ENCODE data around the gene MVD. TPM values are rescaled to one million over a fixed set of nuclear protein-coding genes. Genes with fewer than 3 reads are reported as not detected.

Gene MVD, protein sequence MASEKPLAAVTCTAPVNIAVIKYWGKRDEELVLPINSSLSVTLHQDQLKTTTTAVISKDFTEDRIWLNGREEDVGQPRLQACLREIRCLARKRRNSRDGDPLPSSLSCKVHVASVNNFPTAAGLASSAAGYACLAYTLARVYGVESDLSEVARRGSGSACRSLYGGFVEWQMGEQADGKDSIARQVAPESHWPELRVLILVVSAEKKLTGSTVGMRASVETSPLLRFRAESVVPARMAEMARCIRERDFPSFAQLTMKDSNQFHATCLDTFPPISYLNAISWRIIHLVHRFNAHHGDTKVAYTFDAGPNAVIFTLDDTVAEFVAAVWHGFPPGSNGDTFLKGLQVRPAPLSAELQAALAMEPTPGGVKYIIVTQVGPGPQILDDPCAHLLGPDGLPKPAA
- 100 to 1,000 TPM in 1 of 4 donors, 10 to 100 TPM in 3; 52.7 to 134 (median 71.4) TPM for total RNA-seq

DNA sequence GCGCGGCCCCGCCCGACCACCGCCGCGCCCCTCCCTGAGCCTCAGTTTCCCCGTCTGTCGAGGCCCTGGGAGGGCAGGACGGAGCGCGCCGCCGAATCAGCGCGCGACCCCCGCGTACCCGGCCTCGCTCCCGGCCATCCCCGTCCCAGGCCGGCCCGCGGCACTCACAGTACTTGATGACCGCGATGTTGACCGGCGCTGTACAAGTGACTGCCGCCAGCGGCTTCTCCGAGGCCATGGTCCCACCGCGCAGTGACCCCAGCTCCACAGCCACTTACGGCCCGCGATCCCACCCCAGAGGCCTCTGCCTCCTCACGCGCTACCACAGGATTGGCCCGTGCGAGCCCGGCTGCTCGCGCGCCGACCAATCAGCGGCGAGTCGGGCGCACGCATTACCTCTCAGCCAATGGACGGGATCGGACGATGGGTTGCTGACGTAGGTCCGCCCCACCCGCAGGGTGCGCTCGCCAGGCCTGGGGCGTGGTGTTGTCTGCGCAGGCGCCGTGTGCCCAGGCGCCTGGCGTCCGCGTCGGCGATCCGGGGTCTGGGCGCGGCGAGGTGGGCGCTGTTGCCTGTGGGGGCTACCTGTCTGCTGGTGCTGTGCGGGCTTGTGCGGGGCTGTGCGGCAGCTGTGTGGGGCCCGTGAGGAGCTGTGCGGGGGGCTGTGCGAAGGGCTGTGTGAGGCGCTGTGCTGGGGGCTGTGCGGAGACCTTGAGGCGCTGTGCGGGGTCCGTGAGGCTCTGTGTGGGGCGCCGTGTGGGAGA, at the start of gene MVD:
MVD (minus strand) TSS at position 249 of the 764 bp plus-strand sequence; CDS start at position 238, 11 bp downstream.
- peaks cover 6 to 39% (median 12%) of the 10 kb centered on the region in 3 donors for H3K4me1 ChIP-seq
- DNase-seq = peak; percentile 84
- 0% methylated on average over 15 of the region's 88 CpGs; no CpG with 5 or more reads in 1 of the 2 donors for WGBS, 2 donors
- H3K9me3 ChIP-seq = no peaks in the 10 kb centered on the region
- no peaks in the 10 kb centered on the region for H3K27me3 ChIP-seq
- H3K27ac ChIP-seq = peak within 1 kb of the TSS; percentile 89 to 97 (median 94)
- intact Hi-C loops (cut with DNase I) = no loop called here
- peaks cover 0 to 24% (median 3%) of the 10 kb centered on the region in 3 donors for H3K36me3 ChIP-seq
- peak in 3 of 4 donors; percentile 83 to 94 (median 90) for TF ChIP-seq POLR2A (IDR thresholded peaks at IDR 0.05)
- TF ChIP-seq, protein P1, sequence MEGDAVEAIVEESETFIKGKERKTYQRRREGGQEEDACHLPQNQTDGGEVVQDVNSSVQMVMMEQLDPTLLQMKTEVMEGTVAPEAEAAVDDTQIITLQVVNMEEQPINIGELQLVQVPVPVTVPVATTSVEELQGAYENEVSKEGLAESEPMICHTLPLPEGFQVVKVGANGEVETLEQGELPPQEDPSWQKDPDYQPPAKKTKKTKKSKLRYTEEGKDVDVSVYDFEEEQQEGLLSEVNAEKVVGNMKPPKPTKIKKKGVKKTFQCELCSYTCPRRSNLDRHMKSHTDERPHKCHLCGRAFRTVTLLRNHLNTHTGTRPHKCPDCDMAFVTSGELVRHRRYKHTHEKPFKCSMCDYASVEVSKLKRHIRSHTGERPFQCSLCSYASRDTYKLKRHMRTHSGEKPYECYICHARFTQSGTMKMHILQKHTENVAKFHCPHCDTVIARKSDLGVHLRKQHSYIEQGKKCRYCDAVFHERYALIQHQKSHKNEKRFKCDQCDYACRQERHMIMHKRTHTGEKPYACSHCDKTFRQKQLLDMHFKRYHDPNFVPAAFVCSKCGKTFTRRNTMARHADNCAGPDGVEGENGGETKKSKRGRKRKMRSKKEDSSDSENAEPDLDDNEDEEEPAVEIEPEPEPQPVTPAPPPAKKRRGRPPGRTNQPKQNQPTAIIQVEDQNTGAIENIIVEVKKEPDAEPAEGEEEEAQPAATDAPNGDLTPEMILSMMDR (IDR thresholded peaks at IDR 0.05) = peak in 2 of 6 experiments; percentile 5 to 11
- H3K4me3 ChIP-seq = peak within 1 kb of the TSS; percentile 74 to 99 (median 87)

DNA sequence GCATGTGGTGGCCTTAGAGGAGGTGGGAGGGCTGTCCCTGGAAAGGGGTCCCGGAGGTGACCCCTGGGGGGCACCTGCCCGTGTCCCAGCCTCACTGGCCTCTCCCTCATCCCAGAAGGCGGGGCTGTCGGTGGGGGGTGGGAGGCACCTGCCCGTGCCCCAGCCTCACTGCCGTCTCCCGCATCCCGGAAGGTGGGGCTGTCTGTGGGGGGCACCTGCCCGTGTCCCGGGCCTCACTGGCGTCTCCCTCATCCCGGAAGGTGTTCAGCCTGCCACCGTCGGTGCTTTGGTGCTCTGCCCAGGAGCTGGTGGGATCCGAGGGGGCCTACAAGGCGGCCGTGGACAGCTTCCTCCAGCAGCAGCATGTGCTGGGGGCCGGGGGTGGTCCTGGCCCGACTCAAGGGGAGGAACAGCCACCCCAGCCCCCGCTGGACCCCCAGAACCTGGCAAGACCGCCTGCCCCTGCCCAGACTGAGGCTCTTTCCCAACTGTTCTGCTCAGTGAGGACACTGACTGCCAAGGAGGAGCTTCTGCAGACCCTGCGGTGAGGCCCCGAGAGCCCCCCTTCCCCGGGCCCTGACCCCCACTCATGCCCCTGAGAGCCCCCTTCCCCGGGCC, 49.6 kb upstream of the MVD start:
- no CpG with 5 or more reads among the region's 25 CpGs for WGBS, 2 donors
- Histone ChIP-seq H3K27ac (no peak overlapping the region), H3K4me1 (peaks cover 2 to 19% (median 2%) of the 10 kb centered on the region in 3 donors), H3K4me3 (no peak overlapping the region), H3K27me3 (no peaks in the 10 kb centered on the region), H3K9me3 (no peaks in the 10 kb centered on the region), H3K36me3 (peaks cover 30 to 54% (median 38%) of the 10 kb centered on the region in 3 donors)
- intact Hi-C loops (cut with DNase I) = no loop called here
- TF ChIP-seq, protein P1 (IDR thresholded peaks at IDR 0.05) = no peak
- no peak for TF ChIP-seq POLR2A (IDR thresholded peaks at IDR 0.05)
- DNase-seq = no peak

DNA sequence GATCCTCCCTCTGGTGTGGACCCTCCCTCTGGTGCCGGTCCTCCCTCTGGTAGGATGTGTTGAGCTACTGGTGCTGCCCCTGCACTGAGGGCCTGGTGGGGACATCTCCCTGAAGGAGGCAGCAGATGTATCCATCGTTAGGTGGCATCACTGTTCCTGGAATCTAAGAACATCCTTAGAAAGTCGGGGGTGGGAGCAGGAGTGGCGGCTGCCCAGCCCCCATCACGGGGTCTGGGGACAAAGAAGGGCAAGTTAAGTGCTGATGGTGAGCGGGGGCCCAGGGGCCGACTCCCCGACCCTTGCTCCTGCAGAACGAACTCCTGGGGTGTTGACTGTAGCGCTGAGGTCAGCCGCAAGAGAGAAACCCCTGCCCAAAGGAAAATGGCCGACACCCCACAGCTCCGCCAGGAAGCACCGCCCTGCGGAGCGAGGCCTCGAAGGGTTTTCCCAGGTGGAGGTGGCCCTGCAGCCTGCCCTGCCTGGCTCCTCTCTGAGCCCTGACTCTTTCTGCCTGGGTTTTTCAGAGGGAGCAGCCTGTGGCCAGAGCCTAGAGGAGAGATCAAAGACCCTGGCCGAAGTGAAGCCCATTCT, 49.0 kb upstream of the MVD start:
- H3K36me3 ChIP-seq = peaks cover 26 to 47% (median 32%) of the 10 kb centered on the region in 3 donors
- intact Hi-C loops (cut with DNase I) = no loop called here
- no peak for DNase-seq
- H3K4me1 ChIP-seq = peaks cover 8 to 25% (median 8%) of the 10 kb centered on the region in 3 donors
- no peaks in the 10 kb centered on the region for H3K9me3 ChIP-seq
- WGBS, 2 donors = 75 to 86% methylated on average over 2 to 8 of the region's 18 CpGs
- TF ChIP-seq POLR2A (IDR thresholded peaks at IDR 0.05) = no peak
- no peak overlapping the region for H3K4me3 ChIP-seq
- H3K27ac ChIP-seq = no peak overlapping the region
- H3K27me3 ChIP-seq = no peaks in the 10 kb centered on the region

DNA sequence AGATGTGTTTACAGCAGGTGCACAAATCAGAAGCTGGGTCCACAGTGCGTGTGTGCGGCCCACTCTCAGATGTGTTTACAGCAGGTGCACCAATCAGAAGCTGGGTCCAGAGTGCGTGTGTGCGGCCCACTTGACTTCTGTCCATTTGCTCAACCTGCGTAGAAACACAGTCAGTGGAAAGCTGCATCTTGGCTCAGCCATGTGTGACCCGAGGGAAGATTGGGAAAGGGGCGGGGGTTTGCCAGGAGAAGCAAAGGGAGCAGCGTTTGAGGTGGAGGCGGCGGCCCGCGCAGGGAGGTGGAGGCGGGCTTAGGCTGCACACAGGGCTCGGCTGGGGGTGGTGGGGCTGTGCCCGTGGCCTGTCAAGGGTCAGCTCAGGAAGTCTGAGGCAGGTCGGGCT, 47.7 kb upstream of the MVD start:
- intact Hi-C loops (cut with DNase I) = no loop called here
- Histone ChIP-seq H3K27ac (no peak overlapping the region), H3K27me3 (no peaks in the 10 kb centered on the region), H3K4me1 (peaks cover 11 to 31% (median 13%) of the 10 kb centered on the region in 3 donors), H3K36me3 (peaks cover 13 to 34% (median 19%) of the 10 kb centered on the region in 3 donors), H3K4me3 (no peak overlapping the region), H3K9me3 (no peaks in the 10 kb centered on the region)
- DNase-seq = no peak
- WGBS, 2 donors = 73% methylated on average over 14 to 15 of the region's 16 CpGs
- TF ChIP-seq POLR2A (IDR thresholded peaks at IDR 0.05) = no peak

DNA sequence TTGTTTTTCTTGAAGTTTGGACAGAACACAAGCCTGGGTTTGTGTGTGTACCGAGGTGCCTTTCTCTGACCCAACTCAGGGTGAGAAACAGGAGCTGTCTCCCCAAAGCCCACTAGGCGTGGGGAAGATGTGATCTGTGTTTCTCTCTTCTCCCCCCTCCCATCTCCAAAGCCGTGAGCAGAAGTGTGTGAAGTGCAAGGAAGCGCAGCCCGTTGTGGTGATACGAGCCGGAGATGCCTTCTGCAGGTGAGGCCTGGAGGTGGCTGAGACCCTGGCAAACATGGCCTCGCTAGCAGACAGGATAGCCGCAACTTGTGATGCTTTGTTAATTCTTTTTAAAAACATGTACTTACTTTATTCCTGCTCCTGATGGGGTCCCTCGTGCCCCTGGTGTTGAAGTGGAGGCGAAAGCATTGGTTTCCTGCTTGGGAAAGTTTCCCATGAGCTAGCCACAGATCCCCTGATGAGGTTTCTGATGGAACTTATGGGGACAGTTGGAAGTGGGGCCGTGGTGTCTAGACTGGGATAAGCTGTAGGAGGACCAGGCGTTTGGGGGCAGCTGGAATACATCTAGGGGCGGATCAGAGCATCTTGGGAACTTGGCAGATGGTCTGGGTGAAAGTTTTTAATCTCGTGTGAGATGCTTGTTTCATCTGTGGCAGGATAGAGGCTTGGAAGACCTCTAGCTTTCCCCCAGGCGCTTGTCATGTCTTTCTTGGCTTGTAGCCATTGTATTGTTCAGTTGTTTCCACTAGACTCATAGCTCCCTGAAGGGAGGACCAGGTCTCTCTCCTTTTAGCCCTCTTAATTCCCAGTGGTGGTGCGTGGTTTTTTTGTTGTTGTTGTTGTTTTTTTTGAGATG, 44.3 kb upstream of the MVD start:
- 22 to 29% methylated on average over 14 to 15 of the region's 17 CpGs for WGBS, 2 donors

More for the DNA sequence above, 44.3 kb upstream of the MVD start:
- intact Hi-C loops (cut with DNase I) = no loop called here
- Histone ChIP-seq H3K36me3 (peaks cover 0 to 10% (median 0%) of the 10 kb centered on the region in 3 donors), H3K4me3 (peak overlapping the region; percentile 93 to 99 (median 95)), H3K27ac (peak overlapping the region in 3 of 4 donors; percentile 78 to 95 (median 86)), H3K9me3 (no peaks in the 10 kb centered on the region), H3K4me1 (peaks cover 20 to 60% (median 23%) of the 10 kb centered on the region in 3 donors), H3K27me3 (no peaks in the 10 kb centered on the region)
- DNase-seq = no peak
- TF ChIP-seq, protein P1 (IDR thresholded peaks at IDR 0.05) = peak in 1 of 6 experiments; percentile 3
- TF ChIP-seq POLR2A (IDR thresholded peaks at IDR 0.05) = no peak

Measured in esophagus squamous epithelium (tissue), 5 donors.